ENCODE data around the gene LRRC23. TPM values are rescaled to one million over a fixed set of nuclear protein-coding genes. Genes with fewer than 3 reads are reported as not detected.

The LRRC23 gene
- total RNA-seq (10 to 100 TPM; 32.7 to 33.9 TPM), polyA plus RNA-seq (ENCODE audit: insufficient read depth, low read depth, low replicate concordance) (112 TPM)
- long read RNA-seq, donor 1, partial matches to known transcripts = 0 of 4 reads
- long read RNA-seq, donor 1, other reads (novel, unspliced or antisense) = 0 of 4 reads
- long read RNA-seq, donor 2, partial matches to known transcripts = 0 of 2 reads
- long read RNA-seq, donor 2, other reads (novel, unspliced or antisense) = 0 of 2 reads

- Histone ChIP-seq H3K36me3 (ENCODE audit: low read depth, missing control alignments) (no peaks in the 10 kb centered on the region), H3K27me3 (no peaks in the 10 kb centered on the region), H3K4me3 (peak within 1 kb of the TSS; percentile 63 to 76), H3K9me3 (no peaks in the 10 kb centered on the region), H3K4me1 (peaks cover 13% of the 10 kb centered on the region), H3K27ac (peak within 1 kb of the TSS; percentile 9 to 81)
- no peak for TF ChIP-seq POLR2A (IDR thresholded peaks at IDR 0.05)
- no peak for TF ChIP-seq CTCF (IDR thresholded peaks at IDR 0.05)
- intact Hi-C loops (cut with DNase I; ENCODE audit: low total_unique reads) = no loop called here
- 4% methylated on average over 31 to 34 of the region's 34 CpGs for WGBS, 2 donors
- DNase-seq = peak; percentile 99
These were observed at the start of gene LRRC23 for GRCh38 chr12:6904280-6905276. LRRC23 (plus strand) TSS chr12:6904822; CDS start chr12:6905634, 812 bp downstream.

GRCh38 chr12:6855322-6855721, 49.3 kb upstream of the LRRC23 start:
- no peaks in the 10 kb centered on the region for H3K9me3 ChIP-seq
- intact Hi-C loops (cut with DNase I; ENCODE audit: low total_unique reads) = no loop called here
- peaks cover 19% of the 10 kb centered on the region for H3K4me1 ChIP-seq
- H3K4me3 ChIP-seq = no peak overlapping the region
- no peaks in the 10 kb centered on the region for H3K27me3 ChIP-seq
- WGBS, 2 donors = 89 to 92% methylated on average over 14 of the region's 14 CpGs
- no peaks in the 10 kb centered on the region for H3K36me3 ChIP-seq (ENCODE audit: low read depth, missing control alignments)
- TF ChIP-seq CTCF (IDR thresholded peaks at IDR 0.05) (no peak), POLR2A (IDR thresholded peaks at IDR 0.05) (no peak)
- no peak for DNase-seq
- H3K27ac ChIP-seq = peak overlapping the region in 1 of 2 donors; percentile 98

- WGBS, 2 donors = 93 to 98% methylated on average over 2 of the region's 2 CpGs
- H3K4me3 ChIP-seq = no peak overlapping the region
- intact Hi-C loops (cut with DNase I; ENCODE audit: low total_unique reads) = no loop called here
- no peaks in the 10 kb centered on the region for H3K27me3 ChIP-seq
- H3K4me1 ChIP-seq = peaks cover 10% of the 10 kb centered on the region
- H3K9me3 ChIP-seq = no peaks in the 10 kb centered on the region
- H3K36me3 ChIP-seq (ENCODE audit: low read depth, missing control alignments) = no peaks in the 10 kb centered on the region
- H3K27ac ChIP-seq = no peak overlapping the region
- TF ChIP-seq POLR2A (IDR thresholded peaks at IDR 0.05) = no peak
- no peak for TF ChIP-seq CTCF (IDR thresholded peaks at IDR 0.05)
- DNase-seq = no peak
These were observed 45.8 kb upstream of the LRRC23 start for GRCh38 chr12:6858799-6859198.

GRCh38 chr12:6860116-6860515, 44.5 kb upstream of the LRRC23 start:
- intact Hi-C loops (cut with DNase I; ENCODE audit: low total_unique reads) = no loop called here
- no peaks in the 10 kb centered on the region for H3K27me3 ChIP-seq
- no peak for TF ChIP-seq CTCF (IDR thresholded peaks at IDR 0.05)
- no peak for TF ChIP-seq POLR2A (IDR thresholded peaks at IDR 0.05)
- no peak for DNase-seq
- H3K36me3 ChIP-seq (ENCODE audit: low read depth, missing control alignments) = no peaks in the 10 kb centered on the region
- WGBS, 2 donors = 91 to 97% methylated on average over 9 of the region's 9 CpGs
- no peaks in the 10 kb centered on the region for H3K4me1 ChIP-seq
- no peak overlapping the region for H3K27ac ChIP-seq
- no peak overlapping the region for H3K4me3 ChIP-seq
- no peaks in the 10 kb centered on the region for H3K9me3 ChIP-seq
